HCT116 (cell line): ENCODE data around the gene AP1B1. TPM values are rescaled to one million over a fixed set of nuclear protein-coding genes. Genes with fewer than 3 reads are reported as not detected.

ENCODE experiments used
- ATAC-seq: fragments of 200-7000 bp; cut with Tn5 transposase; 2 replicates; pipeline ENCODE4 v1.9.1; 2020; ENCODE audit warnings: mild to moderate bottlenecking, moderate library complexity
- BruUV-seq: library from RNA; stranded (reverse); fragments of 400-500 nt; replicated peaks from 2 replicates; lab custom pipeline; 2021; lab: Mats Ljungman, UMichigan
- CTCF ChIA-PET: fragments of 300-600 bp; sonication (Branson Sonifier 250); formaldehyde crosslinking; loops from one replicate; lab custom pipeline; 2021; ENCODE audit warnings: antibody characterized with exemption; lab: Charles Lee
- POLR2A ChIA-PET: fragments of 300-600, 350-600 bp; sonication (Branson Sonifier 250); formaldehyde crosslinking; loops from one replicate; lab custom pipeline; 2021; ENCODE audit warnings: antibody characterized with exemption; lab: Charles Lee
- RAD21 ChIA-PET, 2 experiments: fragments of 300-600 bp; sonication (Branson Sonifier 250); formaldehyde crosslinking; loops; one replicate each; lab custom pipeline; 2023; ENCODE audit warnings: low total read pairs in 2 of 2; ENCODE audit not compliant: uncharacterized antibody in 2 of 2, unreplicated experiment in 2 of 2, low non-redundant PET in 1 of 2; lab: Charles Lee
- DNase-seq: peaks from one replicate; pipeline ENCODE4 v3.0.0-alpha.2; 2010; ENCODE audit warnings: low read depth, low spot score
- H2AFZ ChIP-seq: fragments of 200-600 bp; shearing (Covaris generic), sonication (generic); 2 replicates; pipeline ENCODE4 v1.6.1; 2017; ENCODE audit warnings: low read depth, mixed run types, mixed read lengths, antibody characterized with exemption, low read length; ENCODE audit not compliant: poor library complexity, severe bottlenecking
- H3K27ac ChIP-seq: 2 replicates; pipeline ENCODE4 v1.5.1; 2012; ENCODE audit warnings: low read depth, low read length
- H3K27me3 ChIP-seq: fragments of 200-600 bp; sonication (generic); 2 replicates; pipeline ENCODE4 v1.6.1; 2016; ENCODE audit warnings: mixed run types, low read length, mixed read lengths; ENCODE audit not compliant: insufficient read depth
- H3K36me3 ChIP-seq, 2 experiments: fragments of 200-500 bp in 1 of 2; fragments of 200-600 bp in 1 of 2; sonication (Bioruptor generic) in 1 of 2; sonication (generic) in 1 of 2; 2 replicates each; pipeline versions ENCODE4 v1.5.1 to v1.6.1; 2014 to 2016; ENCODE audit warnings: low read length in 2 of 2, inconsistent platforms in 1 of 2, mixed read lengths in 1 of 2, mixed run types in 1 of 2; ENCODE audit not compliant: insufficient read depth in 2 of 2, control insufficient read depth in 1 of 2
- H3K4me1 ChIP-seq, 2 experiments: fragments of 200-600 bp in 1 of 2; sonication (generic) in 1 of 2; 2 replicates each; pipeline versions ENCODE4 v1.5.1 to v1.6.1; 2012 to 2017; ENCODE audit warnings: low read length in 2 of 2, inconsistent platforms in 1 of 2, mild to moderate bottlenecking in 1 of 2, mixed read lengths in 1 of 2, mixed run types in 1 of 2, moderate library complexity in 1 of 2; ENCODE audit not compliant: insufficient read depth in 2 of 2, control insufficient read depth in 1 of 2
- H3K4me2 ChIP-seq: fragments of 200-600 bp; sonication (generic); 2 replicates; pipeline ENCODE4 v1.6.1; 2017; ENCODE audit warnings: mixed run types, low read length, mixed read lengths
- H3K4me3 ChIP-seq, 2 experiments: fragments of 200-600 bp in 1 of 2; sonication (generic) in 1 of 2; replicated peaks in 1 of 2; 2 replicates each; pipeline ENCODE4 v1.5.1; 2011 to 2016; ENCODE audit warnings: low read length in 2 of 2, control low read depth in 1 of 2, low read depth in 1 of 2, mild to moderate bottlenecking in 1 of 2, mixed read lengths in 1 of 2, mixed run types in 1 of 2
- H3K79me2 ChIP-seq: fragments of 200-600 bp; sonication (generic); 2 replicates; pipeline ENCODE4 v1.6.1; 2017; ENCODE audit warnings: mild to moderate bottlenecking, mixed run types, low read length, moderate library complexity, mixed read lengths; ENCODE audit not compliant: insufficient read depth
- H3K9ac ChIP-seq: fragments of 200-600 bp; sonication (generic); 2 replicates; pipeline ENCODE4 v1.6.1; 2016; ENCODE audit warnings: low read length, mixed read lengths
- H3K9me2 ChIP-seq: fragments of 200-600 bp; sonication (generic), shearing (Covaris generic); 2 replicates; pipeline ENCODE4 v1.6.1; 2017; ENCODE audit warnings: mixed run types, mild to moderate bottlenecking, moderate library complexity; ENCODE audit not compliant: insufficient read depth
- H3K9me3 ChIP-seq, 2 experiments: fragments of 200-500 bp in 1 of 2; fragments of 200-600 bp in 1 of 2; sonication (Bioruptor generic) in 1 of 2; sonication (generic) in 1 of 2; 2 replicates each; pipeline ENCODE4 v1.6.1; 2014 to 2017; ENCODE audit warnings: low read length in 2 of 2, mixed read lengths in 2 of 2, inconsistent platforms in 1 of 2, low read depth in 1 of 2, mild to moderate bottlenecking in 1 of 2, mixed run types in 1 of 2, moderate library complexity in 1 of 2; ENCODE audit not compliant: control insufficient read depth in 1 of 2, insufficient read depth in 1 of 2
- H4K20me1 ChIP-seq: fragments of 200-600 bp; sonication (generic), shearing (Covaris generic); 2 replicates; pipeline ENCODE4 v1.6.1; 2017; ENCODE audit warnings: mixed run types, mild to moderate bottlenecking, moderate library complexity; ENCODE audit not compliant: insufficient read depth
- CBX3 ChIP-seq: IDR thresholded peaks from 2 replicates; pipeline ENCODE4 v1.6.1; 2012; ENCODE audit warnings: low read depth
- CEBPB ChIP-seq: IDR thresholded peaks from 2 replicates; pipeline ENCODE4 v1.6.1; 2012; ENCODE audit warnings: low read depth
- JUND ChIP-seq: IDR thresholded peaks from 2 replicates; pipeline ENCODE4 v1.6.1; 2012
- POLR2AphosphoS5 ChIP-seq: IDR thresholded peaks from 2 replicates; pipeline ENCODE4 v1.6.1; 2011; ENCODE audit warnings: mild to moderate bottlenecking, low read depth, low read length, moderate library complexity
- RAD21 ChIP-seq: IDR thresholded peaks from 2 replicates; pipeline ENCODE4 v1.6.1; 2012; ENCODE audit warnings: low read depth, mild to moderate bottlenecking
- REST ChIP-seq: IDR thresholded peaks from 2 replicates; pipeline ENCODE4 v1.6.1; 2012; ENCODE audit warnings: low read depth
- SIN3A ChIP-seq: IDR thresholded peaks from 2 replicates; pipeline ENCODE4 v1.6.1; 2012; ENCODE audit warnings: low read depth
- SRF ChIP-seq: IDR thresholded peaks from 2 replicates; pipeline ENCODE4 v1.6.1; 2012; ENCODE audit warnings: low read depth
- ZBTB33 ChIP-seq: IDR thresholded peaks from 2 replicates; pipeline ENCODE4 v1.6.1; 2011; ENCODE audit warnings: mild to moderate bottlenecking, low read length, moderate library complexity; ENCODE audit not compliant: insufficient replicate concordance; ENCODE audit errors: extremely low read depth
- ZFX ChIP-seq: fragments of 450-650 bp; IDR thresholded peaks from 2 replicates; pipeline ENCODE4 v1.6.1; 2017
- ZNF274 ChIP-seq: fragments of 200-500 bp; sonication (Bioruptor generic); IDR thresholded peaks from 2 replicates; pipeline ENCODE4 v1.6.1; 2014; ENCODE audit warnings: mild to moderate bottlenecking, low read depth, low read length, inconsistent platforms
- intact Hi-C: fragments of 100-400 bp; cut with micrococcal nuclease; formaldehyde crosslinking; loops from 2 replicates; pipeline ENCODE4 v1.10.0; 2022
- total RNA-seq: library from RNA; stranded (reverse); gene quantifications from one replicate; pipeline ENCODE4 v1.2.1, GENCODE V29; 2021; ENCODE audit not compliant: unreplicated experiment
- TF ChIP-seq, protein P1 (sequence below): IDR thresholded peaks from 2 replicates; pipeline ENCODE4 v1.6.1; 2012
- TF ChIP-seq, protein P2 (sequence below), 3 experiments: fragments of 200-600 bp in 1 of 3; sonication (generic) in 1 of 3; IDR thresholded peaks in 2 of 3; conservative IDR thresholded peaks in 1 of 3; 2 replicates each; pipeline ENCODE4 v1.5.1; 2012 to 2017; ENCODE audit warnings: low read depth in 2 of 3, low read length in 2 of 3, antibody characterized with exemption in 1 of 3, borderline replicate concordance in 1 of 3, control low read depth in 1 of 3, mild to moderate bottlenecking in 1 of 3, mixed read lengths in 1 of 3, mixed run types in 1 of 3, moderate library complexity in 1 of 3; ENCODE audit not compliant: insufficient read depth in 1 of 3

Gene AP1B1
- total RNA-seq, 1 experiment from 2014 or later, result 60.4 TPM

DNA sequence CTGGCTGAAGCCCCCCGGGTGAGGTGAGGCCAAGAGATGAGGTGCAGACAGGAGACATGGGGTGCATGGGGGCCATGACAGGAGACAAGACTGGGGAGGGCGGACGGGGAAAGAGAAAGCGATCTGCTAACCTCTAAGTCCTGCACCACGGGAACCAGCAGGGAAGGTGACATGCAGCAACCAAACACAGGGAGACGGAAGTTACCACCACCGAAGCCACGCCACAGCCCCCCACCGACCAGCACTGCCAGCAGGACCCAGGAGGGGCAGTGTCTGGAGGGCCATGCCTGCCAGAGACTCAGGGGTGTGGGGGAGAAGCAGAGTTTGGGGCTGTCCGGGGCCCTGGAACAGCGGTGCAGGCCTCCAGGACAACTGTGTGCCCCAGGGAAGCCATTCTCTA lies 58.8 kb downstream of the AP1B1 start:
- intact Hi-C loops, result no loop called here
- Histone ChIP-seq H3K79me2 (no peaks in the 10 kb centered on the region), H3K4me3 (no peak overlapping the region), H3K9ac (no peak overlapping the region), H3K27ac (no peak overlapping the region), H3K9me3 (no peaks in the 10 kb centered on the region), H3K4me2 (no peak overlapping the region), H4K20me1 (no peaks in the 10 kb centered on the region), H3K36me3 (peaks cover 0 to 10% of the 10 kb centered on the region in 2 experiments; a peak in 2 of 4 replicates), H3K9me2 (no peaks in the 10 kb centered on the region), H3K4me1 (peaks cover 0 to 6% of the 10 kb centered on the region in 2 experiments; a peak in 1 of 4 replicates), H3K27me3 (no peaks in the 10 kb centered on the region), H2AFZ (no peak overlapping the region)
- no peak for ATAC-seq
- CTCF ChIA-PET, result no interaction called here
- DNase-seq, result no peak
- POLR2A ChIA-PET, result no interaction called here
- RAD21 ChIA-PET, result no interaction called here
- BruUV-seq, result no TSS peak
- TF ChIP-seq, protein P1, sequence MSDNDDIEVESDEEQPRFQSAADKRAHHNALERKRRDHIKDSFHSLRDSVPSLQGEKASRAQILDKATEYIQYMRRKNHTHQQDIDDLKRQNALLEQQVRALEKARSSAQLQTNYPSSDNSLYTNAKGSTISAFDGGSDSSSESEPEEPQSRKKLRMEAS, result no peak
- no peak for TF ChIP-seq CBX3
- TF ChIP-seq ZFX, result no peak
- TF ChIP-seq, protein P2, sequence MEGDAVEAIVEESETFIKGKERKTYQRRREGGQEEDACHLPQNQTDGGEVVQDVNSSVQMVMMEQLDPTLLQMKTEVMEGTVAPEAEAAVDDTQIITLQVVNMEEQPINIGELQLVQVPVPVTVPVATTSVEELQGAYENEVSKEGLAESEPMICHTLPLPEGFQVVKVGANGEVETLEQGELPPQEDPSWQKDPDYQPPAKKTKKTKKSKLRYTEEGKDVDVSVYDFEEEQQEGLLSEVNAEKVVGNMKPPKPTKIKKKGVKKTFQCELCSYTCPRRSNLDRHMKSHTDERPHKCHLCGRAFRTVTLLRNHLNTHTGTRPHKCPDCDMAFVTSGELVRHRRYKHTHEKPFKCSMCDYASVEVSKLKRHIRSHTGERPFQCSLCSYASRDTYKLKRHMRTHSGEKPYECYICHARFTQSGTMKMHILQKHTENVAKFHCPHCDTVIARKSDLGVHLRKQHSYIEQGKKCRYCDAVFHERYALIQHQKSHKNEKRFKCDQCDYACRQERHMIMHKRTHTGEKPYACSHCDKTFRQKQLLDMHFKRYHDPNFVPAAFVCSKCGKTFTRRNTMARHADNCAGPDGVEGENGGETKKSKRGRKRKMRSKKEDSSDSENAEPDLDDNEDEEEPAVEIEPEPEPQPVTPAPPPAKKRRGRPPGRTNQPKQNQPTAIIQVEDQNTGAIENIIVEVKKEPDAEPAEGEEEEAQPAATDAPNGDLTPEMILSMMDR (IDR thresholded peaks at IDR 0.05 in 2 of 3, conservative IDR thresholded peaks at IDR 0.05 in 1 of 3; ENCODE audit: borderline replicate concordance in 1 of 3, insufficient read depth in 1 of 3, low read depth in 2 of 3, low read length in 2 of 3), result no peak
- no peak for TF ChIP-seq SIN3A
- TF ChIP-seq REST, result no peak
- TF ChIP-seq RAD21, result no peak
- no peak for TF ChIP-seq ZBTB33
- no peak for TF ChIP-seq ZNF274
- TF ChIP-seq CEBPB, result no peak
- TF ChIP-seq JUND, result no peak
- TF ChIP-seq SRF, result no peak
- no peak for TF ChIP-seq POLR2AphosphoS5
